Measurements from ENCODE around the gene B4GALT5.

The B4GALT5 gene

DNA sequence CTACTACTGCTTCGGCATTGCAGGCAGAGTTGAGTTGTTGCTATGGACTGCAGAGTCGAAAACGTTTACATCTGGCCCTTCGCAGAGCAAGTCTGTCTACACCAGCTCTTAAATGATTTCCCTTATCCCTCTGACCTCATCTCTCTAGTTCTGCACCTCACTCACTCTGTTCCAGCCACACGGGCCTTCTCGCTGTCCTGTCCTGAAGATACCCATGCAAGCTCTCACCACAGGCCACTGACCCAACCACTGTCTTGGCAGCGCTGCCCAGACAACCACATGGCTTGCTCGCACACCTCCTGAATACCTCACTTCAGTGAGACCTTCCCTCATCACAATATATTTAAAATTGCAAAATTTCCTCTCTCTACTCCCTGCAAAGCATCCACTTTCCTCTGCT lies 31.4 kb downstream of the B4GALT5 start:
- H3K9ac ChIP-seq (ENCODE audit: low read depth in 1 of 2, low read length in 2 of 2) = no peak overlapping the region
- no peak overlapping the region for H3K27ac ChIP-seq (ENCODE audit: low read depth, low read length)
- H3K36me3 ChIP-seq (ENCODE audit: control insufficient read depth in 1 of 2, insufficient read depth in 2 of 2, low read length in 2 of 2) = no peaks in the 10 kb centered on the region
- H3K4me1 ChIP-seq (ENCODE audit: control insufficient read depth in 1 of 2, insufficient read depth in 2 of 2, low read length in 2 of 2) = peaks cover 71 to 76% of the 10 kb centered on the region in 2 donors
- H3K27me3 ChIP-seq (ENCODE audit: control insufficient read depth in 1 of 2, insufficient read depth in 2 of 2, low read length in 2 of 2) = no peaks in the 10 kb centered on the region
- H3K4me3 ChIP-seq (ENCODE audit: low read depth in 1 of 2, low read length in 2 of 2) = no peak overlapping the region
- no peaks in the 10 kb centered on the region for H3K9me3 ChIP-seq (ENCODE audit: control insufficient read depth in 1 of 2, low read length in 2 of 2)

DNA sequence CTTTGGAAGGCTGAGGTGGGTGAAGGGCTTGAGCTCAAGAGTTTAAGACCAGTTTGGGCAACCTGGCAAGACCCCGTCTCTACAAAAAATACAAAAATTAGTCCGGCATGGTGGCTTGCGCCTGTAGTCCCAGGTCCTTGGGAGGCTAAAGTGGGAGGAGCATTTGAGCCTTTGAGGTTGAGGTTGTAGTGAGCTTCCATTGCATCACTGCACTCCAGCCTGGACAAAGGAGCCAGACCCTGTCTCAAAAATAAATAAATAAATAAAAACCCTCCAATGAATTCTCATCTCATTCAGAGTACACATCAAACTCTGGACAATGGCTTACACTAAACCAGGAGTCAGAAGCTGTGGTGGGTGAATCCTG lies 31.8 kb downstream of the B4GALT5 start:
- Histone ChIP-seq H3K36me3 (ENCODE audit: control insufficient read depth in 1 of 2, insufficient read depth in 2 of 2, low read length in 2 of 2) (no peaks in the 10 kb centered on the region), H3K27ac (ENCODE audit: low read depth, low read length) (no peak overlapping the region), H3K4me1 (ENCODE audit: control insufficient read depth in 1 of 2, insufficient read depth in 2 of 2, low read length in 2 of 2) (peaks cover 72 to 76% of the 10 kb centered on the region in 2 donors), H3K9me3 (ENCODE audit: control insufficient read depth in 1 of 2, low read length in 2 of 2) (no peaks in the 10 kb centered on the region), H3K4me3 (ENCODE audit: low read depth in 1 of 2, low read length in 2 of 2) (no peak overlapping the region), H3K9ac (ENCODE audit: low read depth in 1 of 2, low read length in 2 of 2) (no peak overlapping the region), H3K27me3 (ENCODE audit: control insufficient read depth in 1 of 2, insufficient read depth in 2 of 2, low read length in 2 of 2) (no peaks in the 10 kb centered on the region)

DNA sequence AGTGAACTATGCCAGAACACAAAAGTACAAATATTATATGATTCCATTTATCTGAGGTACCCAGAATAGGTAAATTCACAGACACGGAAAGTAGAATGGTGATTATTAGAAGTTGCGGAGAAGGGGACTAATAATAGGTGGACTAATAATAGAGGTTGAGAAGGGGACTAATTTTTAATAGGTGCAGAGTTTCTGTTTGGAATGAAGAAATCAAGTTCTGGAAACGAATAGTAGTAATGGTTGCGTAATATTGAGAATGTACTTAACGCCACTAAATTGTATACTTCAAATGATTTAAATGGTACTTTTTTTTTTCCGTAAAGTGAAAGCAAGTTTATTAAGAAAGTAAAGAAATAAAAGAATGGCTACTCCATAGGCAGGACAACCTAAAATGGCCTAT lies 33.2 kb downstream of the B4GALT5 start:
- H3K4me3 ChIP-seq (ENCODE audit: low read depth in 1 of 2, low read length in 2 of 2) = no peak overlapping the region
- no peak overlapping the region for H3K9ac ChIP-seq (ENCODE audit: low read depth in 1 of 2, low read length in 2 of 2)
- no peak overlapping the region for H3K27ac ChIP-seq (ENCODE audit: low read depth, low read length)
- no peaks in the 10 kb centered on the region for H3K36me3 ChIP-seq (ENCODE audit: control insufficient read depth in 1 of 2, insufficient read depth in 2 of 2, low read length in 2 of 2)
- H3K4me1 ChIP-seq (ENCODE audit: control insufficient read depth in 1 of 2, insufficient read depth in 2 of 2, low read length in 2 of 2) = peaks cover 72 to 78% of the 10 kb centered on the region in 2 donors
- no peaks in the 10 kb centered on the region for H3K27me3 ChIP-seq (ENCODE audit: control insufficient read depth in 1 of 2, insufficient read depth in 2 of 2, low read length in 2 of 2)
- no peaks in the 10 kb centered on the region for H3K9me3 ChIP-seq (ENCODE audit: control insufficient read depth in 1 of 2, low read length in 2 of 2)

DNA sequence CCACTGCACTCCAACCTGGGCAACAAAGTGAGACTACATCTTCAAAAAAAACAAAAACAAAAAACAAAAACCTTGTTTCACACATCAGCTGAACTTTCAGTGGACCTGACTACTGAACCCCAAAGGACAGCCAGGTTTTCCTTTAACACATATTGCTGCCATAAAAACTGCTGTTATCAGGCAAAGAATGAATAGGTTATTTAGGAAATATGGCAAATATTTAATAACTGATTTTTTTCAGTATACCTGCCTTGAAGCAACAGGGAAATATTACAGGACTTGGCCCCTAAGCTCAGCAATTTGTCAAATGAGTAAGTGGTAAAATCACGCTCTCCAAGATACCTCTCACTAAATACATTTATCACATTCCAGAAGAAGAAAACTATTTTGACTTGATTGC lies 34.0 kb downstream of the B4GALT5 start:
- Histone ChIP-seq H3K9ac (ENCODE audit: low read depth in 1 of 2, low read length in 2 of 2) (no peak overlapping the region), H3K27me3 (ENCODE audit: control insufficient read depth in 1 of 2, insufficient read depth in 2 of 2, low read length in 2 of 2) (no peaks in the 10 kb centered on the region), H3K4me1 (ENCODE audit: control insufficient read depth in 1 of 2, insufficient read depth in 2 of 2, low read length in 2 of 2) (peaks cover 71 to 80% of the 10 kb centered on the region in 2 donors), H3K27ac (ENCODE audit: low read depth, low read length) (no peak overlapping the region), H3K4me3 (ENCODE audit: low read depth in 1 of 2, low read length in 2 of 2) (no peak overlapping the region), H3K36me3 (ENCODE audit: control insufficient read depth in 1 of 2, insufficient read depth in 2 of 2, low read length in 2 of 2) (no peaks in the 10 kb centered on the region), H3K9me3 (ENCODE audit: control insufficient read depth in 1 of 2, low read length in 2 of 2) (no peaks in the 10 kb centered on the region)

DNA sequence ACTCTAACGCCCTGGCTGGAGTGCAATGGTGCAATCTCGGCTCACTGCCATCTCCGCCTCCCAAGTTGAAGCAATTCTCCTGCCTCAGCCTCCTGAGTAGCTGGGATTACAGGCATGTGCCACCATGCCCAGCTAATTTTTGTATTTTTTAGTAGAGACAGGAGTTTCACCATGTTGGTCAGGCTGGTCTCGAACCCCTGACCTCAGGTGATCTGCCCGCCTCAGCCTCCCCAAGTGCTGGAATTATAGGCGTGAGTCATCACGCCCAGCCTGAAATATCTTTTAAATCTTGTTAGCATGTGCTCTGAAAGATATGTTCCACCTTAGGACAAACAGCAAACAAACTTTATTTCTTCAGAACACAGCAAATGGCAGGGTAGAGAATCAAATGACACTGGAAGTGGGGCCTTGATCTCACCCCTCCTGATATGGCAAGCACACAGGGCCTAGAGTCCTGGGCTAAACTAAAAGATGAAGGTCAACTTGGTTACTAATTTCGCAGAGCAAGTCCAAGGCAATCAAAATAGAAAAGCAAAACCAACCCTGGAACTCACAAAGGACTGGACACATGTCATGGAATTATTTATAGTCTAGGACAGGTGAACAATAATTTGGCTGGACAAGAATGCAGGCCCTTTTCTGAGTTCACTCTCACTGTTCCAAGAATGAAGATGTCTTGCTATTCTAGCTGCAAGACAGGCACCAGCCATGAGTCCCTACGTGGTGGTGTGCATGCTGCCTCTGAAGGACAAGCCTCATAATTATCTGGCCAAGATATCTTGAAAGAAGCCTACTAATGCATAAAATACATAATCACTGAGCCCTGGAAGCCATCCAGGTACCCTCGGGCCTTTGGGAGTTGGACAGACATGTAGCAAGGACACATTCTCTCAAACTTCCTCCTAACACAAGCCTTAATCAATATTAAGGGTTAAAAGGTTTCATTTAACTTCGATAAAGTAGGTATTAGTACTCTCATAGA lies 35.6 kb downstream of the B4GALT5 start:
- Histone ChIP-seq H3K27me3 (ENCODE audit: control insufficient read depth in 1 of 2, insufficient read depth in 2 of 2, low read length in 2 of 2) (no peaks in the 10 kb centered on the region), H3K9me3 (ENCODE audit: control insufficient read depth in 1 of 2, low read length in 2 of 2) (no peaks in the 10 kb centered on the region), H3K4me3 (ENCODE audit: low read depth in 1 of 2, low read length in 2 of 2) (peak overlapping the region; percentile 1 to 48), H3K9ac (ENCODE audit: low read depth in 1 of 2, low read length in 2 of 2) (peak overlapping the region in 1 of 2 donors; percentile 4), H3K36me3 (ENCODE audit: control insufficient read depth in 1 of 2, insufficient read depth in 2 of 2, low read length in 2 of 2) (no peaks in the 10 kb centered on the region), H3K4me1 (ENCODE audit: control insufficient read depth in 1 of 2, insufficient read depth in 2 of 2, low read length in 2 of 2) (peaks cover 74 to 78% of the 10 kb centered on the region in 2 donors), H3K27ac (ENCODE audit: low read depth, low read length) (peak overlapping the region; percentile 54)

DNA sequence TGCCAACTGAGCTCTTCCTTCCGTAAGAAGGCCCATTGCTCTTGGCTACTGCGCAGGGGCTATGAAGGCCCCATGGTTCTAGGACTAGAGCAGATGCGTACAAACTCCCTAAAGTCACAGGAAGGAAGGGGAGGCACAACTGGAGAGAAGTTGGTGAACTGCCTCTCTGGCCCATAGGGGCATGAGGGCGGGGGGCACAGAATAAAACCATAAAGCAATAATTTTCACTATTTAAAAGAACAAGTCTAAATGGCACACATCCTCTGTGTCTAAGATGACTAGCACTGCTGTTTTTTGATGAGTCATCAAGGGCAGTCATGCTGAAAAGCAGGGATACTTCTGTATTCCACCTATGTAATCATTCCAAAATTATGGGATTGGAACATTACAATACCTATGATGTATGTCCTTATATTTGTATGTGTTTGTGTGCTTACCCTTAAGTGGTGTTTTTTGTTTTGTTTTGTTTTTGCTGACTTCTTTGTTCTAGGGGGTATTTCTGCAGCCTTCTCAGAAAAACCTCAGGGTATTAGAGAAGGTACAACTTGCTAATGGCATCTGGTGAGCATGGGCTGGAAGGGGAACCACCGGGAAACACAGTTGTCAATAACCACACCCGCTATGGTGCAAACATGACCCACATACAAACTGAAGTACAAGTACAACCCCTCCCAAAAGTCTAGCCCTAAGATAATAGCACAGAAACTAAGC lies 36.9 kb downstream of the B4GALT5 start:
- H3K9ac ChIP-seq (ENCODE audit: low read depth in 1 of 2, low read length in 2 of 2) = peak overlapping the region in 1 of 2 donors; percentile 45
- H3K36me3 ChIP-seq (ENCODE audit: control insufficient read depth in 1 of 2, insufficient read depth in 2 of 2, low read length in 2 of 2) = no peaks in the 10 kb centered on the region
- H3K27me3 ChIP-seq (ENCODE audit: control insufficient read depth in 1 of 2, insufficient read depth in 2 of 2, low read length in 2 of 2) = no peaks in the 10 kb centered on the region
- H3K27ac ChIP-seq (ENCODE audit: low read depth, low read length) = no peak overlapping the region
- peaks cover 77 to 83% of the 10 kb centered on the region in 2 donors for H3K4me1 ChIP-seq (ENCODE audit: control insufficient read depth in 1 of 2, insufficient read depth in 2 of 2, low read length in 2 of 2)
- H3K4me3 ChIP-seq (ENCODE audit: low read depth in 1 of 2, low read length in 2 of 2) = peak overlapping the region in 1 of 2 donors; percentile 48
- H3K9me3 ChIP-seq (ENCODE audit: control insufficient read depth in 1 of 2, low read length in 2 of 2) = no peaks in the 10 kb centered on the region

DNA sequence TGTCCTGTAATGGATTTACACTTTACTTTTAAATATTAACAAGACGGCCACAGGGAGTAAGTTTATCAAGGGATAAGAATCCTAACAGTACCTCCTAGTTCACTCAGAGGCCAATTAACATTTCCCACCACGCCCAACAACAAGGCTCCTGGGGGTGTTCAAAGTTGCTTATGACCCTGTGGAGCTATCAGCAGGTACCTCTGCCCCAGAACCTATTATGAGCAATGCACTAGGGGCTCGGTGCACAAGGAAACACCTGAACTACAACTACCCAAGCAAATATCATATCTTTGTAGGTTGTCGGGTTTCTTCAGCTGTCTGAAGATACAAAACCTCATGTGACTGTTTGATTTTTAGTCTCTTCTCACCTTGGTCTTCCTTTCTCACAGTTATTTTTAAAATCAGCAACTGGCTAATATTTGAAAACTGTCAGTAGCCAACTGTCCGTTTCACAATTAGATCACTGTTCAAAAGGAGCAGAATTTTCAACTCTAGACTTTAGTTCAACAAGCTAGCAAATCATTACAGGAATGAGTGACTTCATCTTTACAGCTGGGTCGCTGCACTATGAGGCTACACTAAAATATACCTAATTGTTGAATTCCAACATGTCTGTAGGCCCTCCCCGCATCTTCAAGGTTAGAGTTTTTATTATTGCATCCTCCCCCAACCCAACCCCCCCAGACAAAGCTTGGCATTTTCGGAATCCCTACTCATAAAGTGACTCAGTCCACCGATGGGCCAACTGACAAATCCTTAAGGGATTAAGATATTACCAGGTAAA lies 38.1 kb downstream of the B4GALT5 start:
- Histone ChIP-seq H3K4me1 (ENCODE audit: control insufficient read depth in 1 of 2, insufficient read depth in 2 of 2, low read length in 2 of 2) (peaks cover 72 to 88% of the 10 kb centered on the region in 2 donors), H3K4me3 (ENCODE audit: low read depth in 1 of 2, low read length in 2 of 2) (peak overlapping the region; percentile 48 to 56), H3K36me3 (ENCODE audit: control insufficient read depth in 1 of 2, insufficient read depth in 2 of 2, low read length in 2 of 2) (no peaks in the 10 kb centered on the region), H3K27ac (ENCODE audit: low read depth, low read length) (peak overlapping the region; percentile 79), H3K9ac (ENCODE audit: low read depth in 1 of 2, low read length in 2 of 2) (peak overlapping the region; percentile 43 to 74), H3K27me3 (ENCODE audit: control insufficient read depth in 1 of 2, insufficient read depth in 2 of 2, low read length in 2 of 2) (no peaks in the 10 kb centered on the region), H3K9me3 (ENCODE audit: control insufficient read depth in 1 of 2, low read length in 2 of 2) (no peaks in the 10 kb centered on the region)

DNA sequence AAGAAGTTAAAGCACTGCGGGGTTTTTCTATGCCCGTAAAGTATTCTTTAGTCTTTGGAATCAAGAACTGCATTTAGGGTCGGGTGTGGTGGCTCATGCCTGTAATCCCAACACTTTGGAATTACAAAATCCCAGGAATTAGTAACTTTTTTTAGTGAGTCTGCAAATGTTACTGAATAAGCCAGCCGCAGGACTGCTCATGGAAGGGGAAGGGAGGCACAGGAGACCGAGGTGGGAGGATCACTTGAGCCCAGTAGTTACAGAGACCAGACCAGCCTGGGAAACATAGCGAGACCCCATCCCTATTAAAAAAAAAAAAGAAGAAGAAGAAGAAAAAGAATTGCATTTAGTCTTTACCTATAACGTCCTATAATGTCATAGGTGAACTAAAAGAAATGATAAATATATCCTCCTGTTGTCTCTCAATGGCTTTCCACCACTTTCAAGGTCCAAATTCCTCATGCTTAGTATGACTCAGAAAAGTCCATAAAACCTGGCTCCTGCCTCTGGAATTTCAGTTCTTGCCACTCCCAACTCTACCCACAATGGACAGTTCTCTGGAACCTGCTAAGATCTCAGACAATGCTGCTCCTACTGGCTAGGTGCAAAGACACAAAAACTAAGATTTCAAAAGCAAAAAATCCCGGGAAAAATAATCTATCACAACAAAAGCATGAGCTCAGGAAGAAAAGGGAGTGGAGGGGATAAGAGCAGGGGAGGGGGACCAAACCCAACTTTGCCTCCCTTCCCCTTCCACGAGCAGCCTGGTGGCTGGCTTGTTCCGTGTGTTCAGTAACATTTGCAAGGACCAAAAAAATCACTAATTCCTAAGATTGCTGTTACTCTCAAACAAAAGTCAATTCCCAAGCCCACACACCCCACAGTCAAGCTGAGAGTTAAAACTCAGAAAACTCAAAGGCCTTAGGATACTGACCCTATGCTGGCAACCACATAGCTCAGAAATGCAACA lies 39.0 kb downstream of the B4GALT5 start:
- Histone ChIP-seq H3K27me3 (ENCODE audit: control insufficient read depth in 1 of 2, insufficient read depth in 2 of 2, low read length in 2 of 2) (no peaks in the 10 kb centered on the region), H3K4me3 (ENCODE audit: low read depth in 1 of 2, low read length in 2 of 2) (peak overlapping the region; percentile 48 to 56), H3K9ac (ENCODE audit: low read depth in 1 of 2, low read length in 2 of 2) (peak overlapping the region; percentile 43 to 74), H3K4me1 (ENCODE audit: control insufficient read depth in 1 of 2, insufficient read depth in 2 of 2, low read length in 2 of 2) (peaks cover 72 to 89% of the 10 kb centered on the region in 2 donors), H3K9me3 (ENCODE audit: control insufficient read depth in 1 of 2, low read length in 2 of 2) (no peaks in the 10 kb centered on the region), H3K27ac (ENCODE audit: low read depth, low read length) (peak overlapping the region; percentile 79), H3K36me3 (ENCODE audit: control insufficient read depth in 1 of 2, insufficient read depth in 2 of 2, low read length in 2 of 2) (no peaks in the 10 kb centered on the region)

DNA sequence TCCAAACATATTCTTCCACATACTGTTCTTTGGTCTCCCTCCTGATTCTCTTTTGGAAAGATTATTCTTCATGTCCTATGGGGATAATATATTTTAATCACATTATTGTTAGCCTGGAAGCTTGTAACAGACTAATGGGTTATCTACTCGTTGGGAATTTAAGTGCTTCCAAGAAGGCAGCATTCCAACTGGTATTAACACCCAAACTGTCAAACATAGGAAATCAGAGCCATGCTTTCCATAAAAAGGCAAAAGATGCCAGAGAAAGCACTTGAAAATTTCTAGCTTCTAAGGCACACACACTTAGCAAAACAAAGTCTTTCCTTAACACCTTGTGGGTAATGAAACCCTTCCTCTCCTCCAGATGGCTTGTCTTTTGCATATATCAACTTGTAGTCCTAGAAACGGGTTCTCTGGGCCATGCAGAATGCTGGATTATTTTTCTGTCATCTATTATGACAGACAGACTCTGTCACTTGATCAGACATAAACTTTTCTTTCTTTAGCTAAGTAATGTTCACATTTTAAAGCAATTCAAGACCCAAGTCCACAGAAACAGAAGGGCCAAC lies 41.5 kb downstream of the B4GALT5 start:
- H3K9me3 ChIP-seq (ENCODE audit: control insufficient read depth in 1 of 2, low read length in 2 of 2) = no peaks in the 10 kb centered on the region
- H3K36me3 ChIP-seq (ENCODE audit: control insufficient read depth in 1 of 2, insufficient read depth in 2 of 2, low read length in 2 of 2) = no peaks in the 10 kb centered on the region
- H3K4me3 ChIP-seq (ENCODE audit: low read depth in 1 of 2, low read length in 2 of 2) = no peak overlapping the region
- H3K27me3 ChIP-seq (ENCODE audit: control insufficient read depth in 1 of 2, insufficient read depth in 2 of 2, low read length in 2 of 2) = no peaks in the 10 kb centered on the region
- H3K4me1 ChIP-seq (ENCODE audit: control insufficient read depth in 1 of 2, insufficient read depth in 2 of 2, low read length in 2 of 2) = peaks cover 63 to 85% of the 10 kb centered on the region in 2 donors
- no peak overlapping the region for H3K9ac ChIP-seq (ENCODE audit: low read depth in 1 of 2, low read length in 2 of 2)
- H3K27ac ChIP-seq (ENCODE audit: low read depth, low read length) = no peak overlapping the region
